HUES48 (cell line): Measurements from ENCODE around the gene NPAS1.
A peak's percentile ranks its signal among the peaks of the same experiment; 100 is the strongest.
"Not testable (repeated sequence)": the region's sequence is repeated elsewhere in the genome, so short reads cannot be mapped to it uniquely, and the experiment has no call there.

ENCODE experiments used
- H3K27ac ChIP-seq: one replicate; pipeline ENCODE4 v1.7.0; 2013; ENCODE audit warnings: low read depth, low read length, inconsistent platforms
- H3K27me3 ChIP-seq: 2 replicates; pipeline ENCODE4 v1.6.1; 2013; ENCODE audit warnings: mild to moderate bottlenecking, low read length; ENCODE audit not compliant: control insufficient read depth, insufficient read depth
- H3K36me3 ChIP-seq: 2 replicates; pipeline ENCODE4 v1.6.1; 2013; ENCODE audit warnings: low read length; ENCODE audit not compliant: control insufficient read depth, insufficient read depth
- H3K4me1 ChIP-seq: 2 replicates; pipeline ENCODE4 v1.6.1; 2013; ENCODE audit warnings: mild to moderate bottlenecking, low read length; ENCODE audit not compliant: control insufficient read depth, insufficient read depth
- H3K4me3 ChIP-seq: 2 replicates; pipeline ENCODE4 v1.5.1; 2013; ENCODE audit warnings: mild to moderate bottlenecking, low read depth, low read length
- H3K9ac ChIP-seq: 2 replicates; pipeline ENCODE4 v1.6.1; 2013; ENCODE audit warnings: mild to moderate bottlenecking, low read depth, low read length, moderate library complexity
- H3K9me3 ChIP-seq: 2 replicates; pipeline ENCODE4 v1.6.1; 2013; ENCODE audit warnings: low read length; ENCODE audit not compliant: control insufficient read depth, insufficient read depth

The NPAS1 gene

DNA sequence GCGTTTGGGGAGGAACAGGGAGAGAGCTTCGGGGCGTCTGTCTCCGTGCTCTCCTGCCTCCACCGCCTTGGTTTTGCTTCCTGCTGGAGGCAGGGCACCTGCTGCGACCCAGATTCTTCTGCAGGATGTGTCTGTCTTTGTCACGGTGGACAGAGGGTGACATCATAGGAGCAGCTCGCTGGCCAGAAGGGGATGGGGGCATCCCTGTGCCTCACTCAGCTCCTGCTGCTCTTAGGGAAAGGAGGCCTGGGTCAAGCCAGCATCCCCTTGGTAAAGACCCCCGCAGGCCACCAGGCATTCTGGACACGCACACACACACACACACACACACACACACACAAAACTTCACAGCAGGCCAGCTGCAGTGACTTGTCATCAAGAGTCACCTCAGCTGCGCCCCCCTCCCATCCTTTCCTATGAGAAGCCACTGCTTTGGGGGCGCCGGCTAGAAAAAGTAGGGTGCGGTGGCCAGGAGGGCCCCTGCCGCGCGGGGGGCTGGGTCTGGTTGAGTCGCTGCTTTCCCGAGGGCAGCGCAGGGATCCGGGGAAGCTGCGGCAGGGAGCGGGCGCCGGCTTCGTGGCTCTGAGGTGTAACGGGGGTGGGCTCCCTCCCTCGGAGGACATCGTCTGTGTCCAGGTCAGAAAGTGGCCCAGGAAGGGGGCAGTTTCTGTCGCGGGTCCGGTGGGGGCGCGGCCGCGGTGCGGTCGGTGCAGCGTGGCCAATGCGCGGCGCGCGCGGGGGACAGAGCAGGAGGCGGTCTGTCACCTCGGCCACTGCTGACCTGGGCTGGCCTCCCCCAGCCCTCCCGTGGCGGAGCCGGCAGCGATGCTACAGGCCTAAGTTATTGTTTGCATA is 15.8 kb upstream of the NPAS1 start:
- Histone ChIP-seq H3K4me3 (no peak overlapping the region), H3K27ac (no peak overlapping the region), H3K36me3 (peaks cover 25% of the 10 kb centered on the region), H3K27me3 (no peaks in the 10 kb centered on the region), H3K9me3 (no peaks in the 10 kb centered on the region), H3K9ac (no peak overlapping the region), H3K4me1 (no peaks in the 10 kb centered on the region)

DNA sequence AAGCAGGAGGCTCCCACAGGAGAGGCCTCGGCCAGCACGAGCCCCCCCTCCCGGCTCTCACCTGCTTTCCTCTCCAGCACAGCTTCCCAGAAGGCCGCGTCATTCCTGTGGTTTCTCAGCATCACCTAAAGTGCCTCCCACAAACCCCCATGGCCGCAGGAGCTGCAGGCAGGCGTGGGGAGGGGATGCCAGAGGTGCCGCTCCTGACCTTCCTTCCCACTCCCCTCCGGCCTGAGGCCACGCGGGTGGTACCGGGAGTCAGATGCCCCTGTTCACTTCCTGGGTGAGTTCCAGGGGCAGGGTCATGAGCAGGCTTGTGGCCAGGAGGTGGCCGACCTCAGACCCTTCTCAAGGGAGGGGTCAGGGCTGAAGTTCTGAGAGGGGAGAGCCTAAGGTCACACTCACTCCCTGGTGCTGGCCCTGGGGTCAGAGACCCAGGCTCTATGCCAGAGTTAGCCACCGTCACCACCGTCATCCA is 14.4 kb upstream of the NPAS1 start:
- H3K27ac ChIP-seq: peak overlapping the region; percentile 10
- no peaks in the 10 kb centered on the region for H3K27me3 ChIP-seq
- peaks cover 12% of the 10 kb centered on the region for H3K36me3 ChIP-seq
- no peak overlapping the region for H3K9ac ChIP-seq
- no peaks in the 10 kb centered on the region for H3K4me1 ChIP-seq
- no peak overlapping the region for H3K4me3 ChIP-seq
- H3K9me3 ChIP-seq: no peaks in the 10 kb centered on the region

- H3K9me3 ChIP-seq: no peaks in the 10 kb centered on the region
- no peaks in the 10 kb centered on the region for H3K4me1 ChIP-seq
- H3K9ac ChIP-seq: no peak overlapping the region
- H3K4me3 ChIP-seq: no peak overlapping the region
- no peak overlapping the region for H3K27ac ChIP-seq
- H3K36me3 ChIP-seq: peaks cover 5% of the 10 kb centered on the region
- H3K27me3 ChIP-seq: no peaks in the 10 kb centered on the region
Observed at GRCh38 chr19:47005873-47006272, 13.8 kb upstream of the NPAS1 start.

GRCh38 chr19:47006496-47006895 is 13.1 kb upstream of the NPAS1 start:
- H3K27me3 ChIP-seq: no peaks in the 10 kb centered on the region

GRCh38 chr19:47010549-47010948 is 9.1 kb upstream of the NPAS1 start:
- not testable (repeated sequence) for H3K9me3 ChIP-seq, H3K27ac ChIP-seq, H3K27me3 ChIP-seq, H3K36me3 ChIP-seq, H3K4me3 ChIP-seq, H3K4me1 ChIP-seq, H3K9ac ChIP-seq

More at GRCh38 chr19:47006496-47006895, 13.1 kb upstream of the NPAS1 start:
- no peak overlapping the region for H3K27ac ChIP-seq
- H3K9ac ChIP-seq: no peak overlapping the region
- no peaks in the 10 kb centered on the region for H3K4me1 ChIP-seq
- H3K4me3 ChIP-seq: no peak overlapping the region
- no peaks in the 10 kb centered on the region for H3K9me3 ChIP-seq
- H3K36me3 ChIP-seq: no peaks in the 10 kb centered on the region

- Histone ChIP-seq H3K27ac (no peak overlapping the region), H3K27me3 (no peaks in the 10 kb centered on the region), H3K9me3 (no peaks in the 10 kb centered on the region), H3K9ac (no peak overlapping the region), H3K4me3 (no peak overlapping the region), H3K4me1 (0 out of 2 replicates have a peak, but pooled peaks cover 3% of the 10 kb centered on the region), H3K36me3 (no peaks in the 10 kb centered on the region)
Observed at GRCh38 chr19:47012617-47013016, 7.0 kb upstream of the NPAS1 start.

DNA sequence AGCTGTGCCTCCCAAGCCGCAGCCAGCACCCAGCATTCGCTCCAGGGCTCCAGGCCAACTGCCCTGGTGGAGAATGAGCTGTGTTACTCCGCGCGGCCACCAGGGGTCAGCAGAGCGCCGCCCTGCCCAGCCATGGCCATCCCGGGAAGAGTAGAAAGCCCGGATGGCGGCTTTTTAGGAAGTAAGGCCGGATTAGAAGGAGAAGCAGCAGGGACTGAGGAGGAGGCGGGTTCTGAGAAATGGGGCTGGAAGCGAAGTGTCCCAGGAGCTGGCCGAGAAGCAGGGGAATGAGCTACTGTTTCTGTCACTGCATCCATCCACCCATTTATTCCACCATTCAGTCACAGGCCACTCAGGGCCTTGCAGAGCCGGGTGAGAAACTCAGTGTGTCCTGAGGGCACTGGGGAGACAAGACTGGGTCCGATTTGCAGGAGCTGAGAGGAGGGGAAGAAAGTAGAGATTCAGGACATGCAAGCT is 6.6 kb upstream of the NPAS1 start:
- 0 out of 2 replicates have a peak, but pooled peaks cover 3% of the 10 kb centered on the region for H3K4me1 ChIP-seq
- H3K4me3 ChIP-seq: no peak overlapping the region
- peaks cover 2% of the 10 kb centered on the region; the same call in 1 of the 2 replicates for H3K27me3 ChIP-seq
- H3K9me3 ChIP-seq: no peaks in the 10 kb centered on the region
- H3K9ac ChIP-seq: no peak overlapping the region
- no peak overlapping the region for H3K27ac ChIP-seq
- no peaks in the 10 kb centered on the region for H3K36me3 ChIP-seq

GRCh38 chr19:47018923-47019322 is 714 bp upstream of the NPAS1 start:
- Histone ChIP-seq H3K9me3 (no peaks in the 10 kb centered on the region), H3K27ac (no peak overlapping the region), H3K36me3 (no peaks in the 10 kb centered on the region), H3K4me3 (peak overlapping the region; percentile 63; the same call in 1 of the 2 replicates), H3K27me3 (peaks cover 57% of the 10 kb centered on the region), H3K4me1 (peaks cover 16% of the 10 kb centered on the region), H3K9ac (no peak overlapping the region)

DNA sequence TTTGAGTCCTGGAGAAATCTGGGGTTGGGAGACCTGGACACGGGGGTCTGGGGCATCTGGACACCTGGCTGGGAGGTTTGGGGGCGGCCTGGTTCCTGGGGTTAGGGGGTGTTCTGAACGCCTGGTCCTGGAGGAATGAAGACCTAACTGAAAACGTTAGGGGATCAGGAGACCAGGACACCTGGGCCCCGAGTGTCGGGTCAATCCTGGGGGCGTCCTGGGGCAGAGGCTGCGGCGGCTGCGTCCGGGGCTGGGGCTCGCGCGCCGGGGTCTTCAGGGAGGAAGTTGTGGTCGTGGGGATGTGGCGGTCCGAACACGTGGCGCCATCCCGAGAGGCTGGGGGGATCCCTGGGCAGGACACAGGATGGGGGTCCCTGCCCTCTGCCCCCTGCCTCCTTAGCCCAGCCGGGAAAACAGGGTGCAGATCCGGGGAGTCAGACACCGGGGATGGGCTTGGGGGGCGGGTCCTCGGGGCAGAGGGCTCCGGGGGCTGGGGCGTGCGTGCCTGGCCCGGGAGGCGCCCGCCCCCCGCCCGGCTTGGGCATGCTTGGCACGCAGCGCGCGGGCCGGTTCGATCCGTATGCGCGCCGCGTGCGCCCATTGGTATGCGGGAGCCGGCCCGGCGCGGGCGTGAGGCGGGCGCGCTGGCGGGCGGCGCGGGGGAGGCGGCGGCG is 632 bp downstream of the NPAS1 start:
- Histone ChIP-seq H3K4me1 (peaks cover 16% of the 10 kb centered on the region), H3K9ac (no peak overlapping the region), H3K27me3 (peaks cover 63% of the 10 kb centered on the region), H3K9me3 (no peaks in the 10 kb centered on the region), H3K27ac (no peak overlapping the region), H3K36me3 (no peaks in the 10 kb centered on the region), H3K4me3 (peak overlapping the region; percentile 63)

DNA sequence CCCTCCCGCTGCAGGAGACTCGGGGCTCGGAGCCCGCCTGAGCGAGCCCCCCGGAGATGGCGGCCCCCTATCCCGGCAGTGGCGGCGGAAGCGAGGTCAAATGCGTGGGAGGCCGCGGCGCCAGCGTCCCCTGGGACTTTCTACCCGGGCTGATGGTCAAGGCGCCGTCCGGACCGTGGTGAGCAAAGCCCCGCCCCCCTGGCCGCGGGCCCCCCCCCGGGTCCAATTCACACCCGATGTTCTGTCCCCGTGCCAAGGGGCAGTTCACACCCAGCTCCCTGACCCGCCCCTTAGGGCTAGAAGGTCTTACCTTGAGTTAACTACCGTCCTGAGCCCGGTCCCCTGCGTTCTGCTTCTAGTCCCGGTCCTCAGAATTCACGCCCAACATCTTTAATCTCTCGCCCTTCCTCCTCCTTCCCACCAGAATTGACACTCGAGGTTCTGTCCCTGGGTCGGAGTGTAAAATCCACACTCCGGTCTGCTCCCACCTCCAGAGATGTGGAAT is 1.4 kb downstream of the NPAS1 start:
- H3K9me3 ChIP-seq: no peaks in the 10 kb centered on the region
- peak overlapping the region; percentile 63 for H3K4me3 ChIP-seq
- no peak overlapping the region for H3K27ac ChIP-seq
- peaks cover 16% of the 10 kb centered on the region for H3K4me1 ChIP-seq
- no peak overlapping the region for H3K9ac ChIP-seq
- peaks cover 63% of the 10 kb centered on the region for H3K27me3 ChIP-seq
- no peaks in the 10 kb centered on the region for H3K36me3 ChIP-seq
